Astrocyte (in vitro differentiated cells and primary cell): Measurements from ENCODE around the gene KHNYN. TPM values are rescaled to one million over a fixed set of nuclear protein-coding genes. Genes with fewer than 3 reads are reported as not detected.

Experiments used
- DNase-seq: peaks from one replicate; pipeline ENCODE4 v3.0.0-alpha.2; 2010; ENCODE audit warnings: low read depth
- FAIRE-seq: peaks from 2 replicates; lab custom pipeline; 2011; peaks lifted over from hg19 to GRCh38; lab: Jason Lieb, UNC
- H2AFZ ChIP-seq: 2 replicates; pipeline ENCODE4 v1.6.0; 2012; ENCODE audit warnings: low read depth, low read length, inconsistent platforms
- H3K27ac ChIP-seq: 2 replicates; pipeline ENCODE4 v1.5.1; 2011; ENCODE audit warnings: low read depth, low read length, inconsistent platforms
- H3K27me3 ChIP-seq: 2 replicates; pipeline ENCODE4 v1.6.0; 2011; ENCODE audit warnings: low read length, inconsistent platforms; ENCODE audit not compliant: insufficient read depth
- H3K36me3 ChIP-seq: 2 replicates; pipeline ENCODE4 v1.5.1; 2011; ENCODE audit warnings: low read length, inconsistent platforms; ENCODE audit not compliant: insufficient read depth
- H3K4me1 ChIP-seq: 2 replicates; pipeline ENCODE4 v1.5.1; 2011; ENCODE audit warnings: low read length, inconsistent platforms; ENCODE audit not compliant: insufficient read depth
- H3K4me2 ChIP-seq: 2 replicates; pipeline ENCODE4 v1.6.0; 2012; ENCODE audit warnings: low read length, inconsistent platforms
- H3K4me3 ChIP-seq: 2 replicates; pipeline ENCODE4 v1.5.1; 2011; ENCODE audit warnings: low read depth, mild to moderate bottlenecking, low read length, inconsistent platforms; ENCODE audit not compliant: insufficient read depth
- H3K79me2 ChIP-seq: 2 replicates; pipeline ENCODE4 v1.6.0; 2012; ENCODE audit warnings: mild to moderate bottlenecking, low read length, inconsistent platforms; ENCODE audit not compliant: insufficient read depth
- H3K9ac ChIP-seq: 2 replicates; pipeline ENCODE4 v1.6.0; 2012; ENCODE audit warnings: mild to moderate bottlenecking, low read length, inconsistent platforms
- H3K9me3 ChIP-seq: 2 replicates; pipeline ENCODE4 v1.5.1; 2012; ENCODE audit warnings: low read depth, mild to moderate bottlenecking, low read length, inconsistent platforms; ENCODE audit not compliant: insufficient read depth
- H4K20me1 ChIP-seq: 2 replicates; pipeline ENCODE4 v1.6.0; 2012; ENCODE audit warnings: low read length, inconsistent platforms; ENCODE audit not compliant: insufficient read depth
- H3K27ac Mint-ChIP-seq: one replicate; pipeline ENCODE4 v1.8.0; 2021; ENCODE audit warnings: mild to moderate bottlenecking, mixed read lengths; ENCODE audit not compliant: unreplicated experiment
- H3K27me3 Mint-ChIP-seq: one replicate; pipeline ENCODE4 v1.8.0; 2021; ENCODE audit warnings: low read depth, mixed read lengths; ENCODE audit not compliant: unreplicated experiment
- H3K36me3 Mint-ChIP-seq: one replicate; pipeline ENCODE4 v1.8.0; 2021; ENCODE audit warnings: low read depth, mixed read lengths; ENCODE audit not compliant: unreplicated experiment
- H3K4me1 Mint-ChIP-seq: one replicate; pipeline ENCODE4 v1.8.0; 2021; ENCODE audit warnings: low read depth, mixed read lengths; ENCODE audit not compliant: unreplicated experiment
- H3K4me3 Mint-ChIP-seq: one replicate; pipeline ENCODE4 v1.8.0; 2021; ENCODE audit warnings: mild to moderate bottlenecking, moderate library complexity, mixed read lengths; ENCODE audit not compliant: unreplicated experiment
- H3K9me3 Mint-ChIP-seq: one replicate; pipeline ENCODE4 v1.8.0; 2021; ENCODE audit warnings: mild to moderate bottlenecking, mixed read lengths; ENCODE audit not compliant: unreplicated experiment
- CTCF ChIP-seq: IDR thresholded peaks from 2 replicates; pipeline ENCODE4 v1.5.1; 2011; ENCODE audit warnings: low read depth, mild to moderate bottlenecking, inconsistent platforms, low read length, moderate library complexity; ENCODE audit not compliant: insufficient read depth
- EZH2 ChIP-seq: IDR thresholded peaks from 2 replicates; pipeline ENCODE4 v1.6.1; 2012; ENCODE audit warnings: mild to moderate bottlenecking, low read length, inconsistent platforms; ENCODE audit not compliant: insufficient read depth
- total RNA-seq: library from RNA; stranded (reverse); gene quantifications from 2 replicates; pipeline ENCODE4 v1.2.1, GENCODE V29; 2021

Gene KHNYN
- total RNA-seq, 1 donor from 2014 or later, result 45.5 TPM

- H3K27me3 ChIP-seq, result peaks cover 16% of the 10 kb centered on the region
- H3K9ac ChIP-seq, result no peak overlapping the region
- no peaks in the 10 kb centered on the region for H3K79me2 ChIP-seq
- H3K4me3 Mint-ChIP-seq, result no peak overlapping the region
- FAIRE-seq (no peak), DNase-seq (no peak)
- no peak overlapping the region for H2AFZ ChIP-seq
- H4K20me1 ChIP-seq, result no peaks in the 10 kb centered on the region
- H3K9me3 Mint-ChIP-seq, result peaks cover 2% of the 10 kb centered on the region
- H3K4me3 ChIP-seq, result no peak overlapping the region
- no peak overlapping the region for H3K27ac ChIP-seq
- H3K4me2 ChIP-seq, result no peak overlapping the region
- peaks cover 19% of the 10 kb centered on the region for H3K27me3 Mint-ChIP-seq
- H3K36me3 ChIP-seq, result no peaks in the 10 kb centered on the region
- H3K36me3 Mint-ChIP-seq, result peaks cover 25% of the 10 kb centered on the region
- H3K9me3 ChIP-seq, result no peaks in the 10 kb centered on the region
- H3K4me1 ChIP-seq, result no peaks in the 10 kb centered on the region
- TF ChIP-seq EZH2, result no peak
- no peak for TF ChIP-seq CTCF
- no peak overlapping the region for H3K27ac Mint-ChIP-seq
- no peaks in the 10 kb centered on the region for H3K4me1 Mint-ChIP-seq
These were observed 13.4 kb upstream of the KHNYN start for GRCh38 chr14:24416254-24416931.

GRCh38 chr14:24416932-24417619, 12.7 kb upstream of the KHNYN start:
- peaks cover 19% of the 10 kb centered on the region for H3K27me3 Mint-ChIP-seq
- Histone ChIP-seq H3K27ac (no peak overlapping the region), H3K4me1 (no peaks in the 10 kb centered on the region), H3K9ac (no peak overlapping the region), H3K36me3 (no peaks in the 10 kb centered on the region), H3K27me3 (peaks cover 17% of the 10 kb centered on the region), H3K79me2 (no peaks in the 10 kb centered on the region), H3K9me3 (no peaks in the 10 kb centered on the region), H4K20me1 (no peaks in the 10 kb centered on the region), H3K4me2 (no peak overlapping the region), H3K4me3 (no peak overlapping the region), H2AFZ (no peak overlapping the region)
- FAIRE-seq (no peak), DNase-seq (no peak)
- TF ChIP-seq CTCF (no peak), EZH2 (no peak)
- peak overlapping the region; percentile 57 for H3K4me3 Mint-ChIP-seq
- H3K36me3 Mint-ChIP-seq, result peaks cover 25% of the 10 kb centered on the region
- H3K9me3 Mint-ChIP-seq, result peaks cover 2% of the 10 kb centered on the region
- H3K27ac Mint-ChIP-seq, result no peak overlapping the region
- H3K4me1 Mint-ChIP-seq, result no peaks in the 10 kb centered on the region
